ENCODE results near the gene CDYL2.

Gene CDYL2

GRCh38 chr16:80627108-80627507 is 177.3 kb downstream of the CDYL2 start:
- no peaks in the 10 kb centered on the region for H3K27me3 ChIP-seq (ENCODE audit: control insufficient read depth in 2 of 2, insufficient read depth in 2 of 2, low read length in 2 of 2)
- H3K4me3 ChIP-seq (ENCODE audit: low read length in 2 of 2) = no peak overlapping the region
- H3K4me1 ChIP-seq (ENCODE audit: control insufficient read depth in 2 of 2, insufficient read depth in 2 of 2, low read length in 2 of 2) = no peaks in the 10 kb centered on the region
- H3K36me3 ChIP-seq (ENCODE audit: control insufficient read depth in 2 of 2, insufficient read depth in 2 of 2, low read length in 2 of 2) = no peaks in the 10 kb centered on the region
- H3K9me3 ChIP-seq (ENCODE audit: control insufficient read depth in 2 of 2, low read length in 2 of 2) = no peaks in the 10 kb centered on the region
- no peak overlapping the region for H3K27ac ChIP-seq (ENCODE audit: low read depth in 2 of 2, low read length in 2 of 2)
- H3K9ac ChIP-seq (ENCODE audit: low read depth in 1 of 2, low read length in 2 of 2) = no peak overlapping the region

DNA sequence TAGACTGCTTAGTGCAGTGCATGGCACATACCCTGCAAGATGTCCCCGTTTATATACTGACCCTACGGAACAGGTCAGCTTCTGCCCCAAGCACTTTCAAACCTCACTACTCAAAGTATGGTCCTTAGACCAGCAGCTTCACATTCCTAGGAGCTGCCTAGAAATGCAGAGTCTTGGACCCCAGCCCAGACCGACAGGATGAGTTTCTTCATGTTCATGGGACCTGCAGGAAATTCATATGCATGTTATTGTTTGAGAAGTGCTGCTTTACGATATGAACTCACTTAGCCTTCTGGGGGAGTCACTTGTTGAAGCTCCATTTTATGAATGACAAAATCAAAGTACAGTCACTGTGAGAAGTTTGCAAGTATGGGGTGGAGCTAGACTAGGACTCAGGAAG is 181.0 kb downstream of the CDYL2 start:
- Histone ChIP-seq H3K9me3 (ENCODE audit: control insufficient read depth in 2 of 2, low read length in 2 of 2) (no peaks in the 10 kb centered on the region), H3K36me3 (ENCODE audit: control insufficient read depth in 2 of 2, insufficient read depth in 2 of 2, low read length in 2 of 2) (no peaks in the 10 kb centered on the region), H3K4me3 (ENCODE audit: low read length in 2 of 2) (no peak overlapping the region), H3K27me3 (ENCODE audit: control insufficient read depth in 2 of 2, insufficient read depth in 2 of 2, low read length in 2 of 2) (no peaks in the 10 kb centered on the region), H3K9ac (ENCODE audit: low read depth in 1 of 2, low read length in 2 of 2) (no peak overlapping the region), H3K27ac (ENCODE audit: low read depth in 2 of 2, low read length in 2 of 2) (no peak overlapping the region), H3K4me1 (ENCODE audit: control insufficient read depth in 2 of 2, insufficient read depth in 2 of 2, low read length in 2 of 2) (no peaks in the 10 kb centered on the region)

DNA sequence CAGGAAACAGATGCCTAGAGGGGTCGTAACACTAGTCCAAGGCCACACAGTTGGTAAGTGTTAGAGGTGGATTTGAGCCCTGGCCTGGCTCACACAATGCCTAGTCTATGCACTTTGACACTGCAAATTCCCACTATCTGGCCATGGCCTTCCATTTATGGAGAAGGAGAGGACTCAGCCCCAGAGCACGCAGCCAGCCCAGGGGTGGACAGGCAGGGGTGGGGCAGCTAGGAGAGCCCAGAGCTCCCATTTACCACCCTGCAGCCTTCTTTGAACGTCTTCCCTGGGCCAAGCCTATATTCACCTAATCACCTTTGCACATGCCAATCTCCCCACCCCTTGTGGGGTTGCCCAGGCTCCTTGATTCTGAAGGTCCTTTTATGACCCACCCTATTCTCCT is 182.4 kb downstream of the CDYL2 start:
- no peak overlapping the region for H3K9ac ChIP-seq (ENCODE audit: low read depth in 1 of 2, low read length in 2 of 2)
- H3K27ac ChIP-seq (ENCODE audit: low read depth in 2 of 2, low read length in 2 of 2) = no peak overlapping the region
- no peaks in the 10 kb centered on the region for H3K27me3 ChIP-seq (ENCODE audit: control insufficient read depth in 2 of 2, insufficient read depth in 2 of 2, low read length in 2 of 2)
- H3K4me3 ChIP-seq (ENCODE audit: low read length in 2 of 2) = no peak overlapping the region
- no peaks in the 10 kb centered on the region for H3K4me1 ChIP-seq (ENCODE audit: control insufficient read depth in 2 of 2, insufficient read depth in 2 of 2, low read length in 2 of 2)
- H3K9me3 ChIP-seq (ENCODE audit: control insufficient read depth in 2 of 2, low read length in 2 of 2) = no peaks in the 10 kb centered on the region
- H3K36me3 ChIP-seq (ENCODE audit: control insufficient read depth in 2 of 2, insufficient read depth in 2 of 2, low read length in 2 of 2) = no peaks in the 10 kb centered on the region

DNA sequence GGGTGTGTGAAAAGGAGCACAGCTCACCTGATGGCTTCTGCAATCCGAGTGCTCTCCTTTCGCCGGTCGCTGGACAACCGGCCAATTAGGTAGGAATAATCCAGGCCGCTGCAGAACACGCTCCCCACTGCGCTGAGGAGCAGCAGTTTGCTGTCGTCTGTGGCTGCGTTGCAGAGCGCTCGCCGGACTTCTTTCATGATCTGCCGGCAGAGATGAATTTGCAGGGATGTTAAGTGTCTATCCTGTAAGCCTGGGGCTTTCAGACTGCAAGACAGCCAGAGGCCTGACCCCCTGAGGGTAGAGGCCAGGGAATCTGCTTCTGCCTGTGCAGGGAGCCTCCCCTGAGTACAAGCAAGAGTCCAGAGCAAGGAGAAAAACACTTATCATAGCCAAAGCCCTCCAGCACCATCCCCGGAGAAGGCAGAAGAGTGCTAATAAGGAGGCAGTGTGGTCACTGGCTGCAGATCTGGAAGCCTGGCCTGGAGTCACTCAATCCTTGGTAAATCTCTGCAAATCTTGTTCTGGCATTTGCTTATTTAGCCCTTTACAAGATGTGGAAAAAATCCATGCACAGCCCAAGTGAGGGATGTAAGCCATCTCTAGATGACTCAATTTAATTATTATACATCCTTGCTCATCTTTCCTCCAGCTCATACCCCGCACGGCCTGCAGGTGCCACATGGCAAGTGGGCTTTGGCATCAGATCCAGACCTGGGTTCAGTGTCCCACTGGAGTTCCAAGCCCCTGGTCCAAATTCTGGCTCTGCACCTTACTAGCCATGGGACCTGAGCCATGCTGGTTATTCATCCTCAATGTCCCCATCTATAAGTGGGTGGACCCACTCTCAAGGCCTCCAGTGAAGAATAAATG is 183.4 kb downstream of the CDYL2 start:
- H3K9ac ChIP-seq (ENCODE audit: low read depth in 1 of 2, low read length in 2 of 2) = no peak overlapping the region
- no peaks in the 10 kb centered on the region for H3K36me3 ChIP-seq (ENCODE audit: control insufficient read depth in 2 of 2, insufficient read depth in 2 of 2, low read length in 2 of 2)
- H3K4me1 ChIP-seq (ENCODE audit: control insufficient read depth in 2 of 2, insufficient read depth in 2 of 2, low read length in 2 of 2) = no peaks in the 10 kb centered on the region
- H3K27me3 ChIP-seq (ENCODE audit: control insufficient read depth in 2 of 2, insufficient read depth in 2 of 2, low read length in 2 of 2) = no peaks in the 10 kb centered on the region
- H3K9me3 ChIP-seq (ENCODE audit: control insufficient read depth in 2 of 2, low read length in 2 of 2) = no peaks in the 10 kb centered on the region
- no peak overlapping the region for H3K4me3 ChIP-seq (ENCODE audit: low read length in 2 of 2)
- H3K27ac ChIP-seq (ENCODE audit: low read depth in 2 of 2, low read length in 2 of 2) = no peak overlapping the region

GRCh38 chr16:80619824-80620223 is 184.6 kb downstream of the CDYL2 start:
- Histone ChIP-seq H3K9me3 (ENCODE audit: control insufficient read depth in 2 of 2, low read length in 2 of 2) (no peaks in the 10 kb centered on the region), H3K27me3 (ENCODE audit: control insufficient read depth in 2 of 2, insufficient read depth in 2 of 2, low read length in 2 of 2) (no peaks in the 10 kb centered on the region), H3K36me3 (ENCODE audit: control insufficient read depth in 2 of 2, insufficient read depth in 2 of 2, low read length in 2 of 2) (no peaks in the 10 kb centered on the region), H3K27ac (ENCODE audit: low read depth in 2 of 2, low read length in 2 of 2) (no peak overlapping the region), H3K4me3 (ENCODE audit: low read length in 2 of 2) (no peak overlapping the region), H3K4me1 (ENCODE audit: control insufficient read depth in 2 of 2, insufficient read depth in 2 of 2, low read length in 2 of 2) (no peaks in the 10 kb centered on the region), H3K9ac (ENCODE audit: low read depth in 1 of 2, low read length in 2 of 2) (no peak overlapping the region)

DNA sequence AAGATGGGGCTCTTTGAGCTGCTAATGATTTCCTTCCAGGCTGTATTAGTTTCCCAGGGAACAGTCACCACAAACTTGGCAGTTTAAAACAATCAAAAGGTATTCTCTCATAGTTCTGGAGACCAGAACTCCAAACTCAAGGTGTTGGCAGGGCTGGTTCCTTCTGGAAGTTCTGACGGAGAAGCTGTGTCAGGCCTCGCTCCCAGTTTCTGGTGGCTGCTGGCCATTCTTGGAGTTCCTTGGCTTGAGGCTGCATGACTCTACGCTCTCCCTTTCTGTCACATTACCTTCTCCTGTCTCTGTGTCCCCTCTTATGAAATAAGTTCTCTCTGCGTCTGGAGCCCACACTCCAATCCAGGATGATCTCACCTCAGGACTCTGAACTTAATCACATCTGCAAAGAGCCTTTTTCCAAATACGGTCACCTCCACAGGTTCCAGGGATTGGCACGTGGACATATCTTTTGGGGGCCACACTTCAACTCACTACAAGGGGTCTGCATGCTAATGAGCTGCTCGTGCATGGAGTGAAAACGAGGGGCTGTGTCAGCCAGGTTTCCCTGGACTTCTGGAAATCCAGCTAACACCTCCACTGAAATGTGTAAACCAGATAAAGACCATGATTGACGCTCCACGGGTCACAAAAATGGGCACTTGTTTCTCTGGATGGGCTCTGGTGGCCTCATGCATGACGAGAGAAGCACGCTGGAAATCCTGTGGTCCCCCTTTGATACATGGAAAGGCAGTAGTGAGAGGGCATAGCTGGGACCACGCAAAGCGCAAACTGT is 185.3 kb downstream of the CDYL2 start:
- Histone ChIP-seq H3K36me3 (ENCODE audit: control insufficient read depth in 2 of 2, insufficient read depth in 2 of 2, low read length in 2 of 2) (no peaks in the 10 kb centered on the region), H3K4me3 (ENCODE audit: low read length in 2 of 2) (no peak overlapping the region), H3K9ac (ENCODE audit: low read depth in 1 of 2, low read length in 2 of 2) (no peak overlapping the region), H3K27me3 (ENCODE audit: control insufficient read depth in 2 of 2, insufficient read depth in 2 of 2, low read length in 2 of 2) (no peaks in the 10 kb centered on the region), H3K27ac (ENCODE audit: low read depth in 2 of 2, low read length in 2 of 2) (no peak overlapping the region), H3K4me1 (ENCODE audit: control insufficient read depth in 2 of 2, insufficient read depth in 2 of 2, low read length in 2 of 2) (no peaks in the 10 kb centered on the region), H3K9me3 (ENCODE audit: control insufficient read depth in 2 of 2, low read length in 2 of 2) (no peaks in the 10 kb centered on the region)

DNA sequence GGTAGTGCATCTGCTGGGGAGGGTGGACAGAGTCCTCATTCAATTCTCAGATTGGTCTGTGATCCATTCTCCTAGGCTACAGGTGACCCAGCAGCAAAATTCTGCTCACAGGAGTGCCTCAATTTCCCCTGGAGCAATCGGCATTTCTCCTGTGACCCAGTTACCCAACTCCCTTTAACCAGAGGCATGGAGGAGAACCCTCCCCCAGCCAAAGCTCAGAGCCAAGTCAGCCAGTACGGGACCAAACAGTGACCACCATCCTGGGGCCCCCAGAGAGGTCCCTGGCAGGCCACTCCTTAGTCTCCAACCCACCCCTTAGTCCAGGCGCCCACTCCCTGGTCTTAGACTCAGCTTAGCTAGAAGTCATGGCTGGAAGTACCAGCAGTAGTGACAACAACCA is 188.0 kb downstream of the CDYL2 start:
- Histone ChIP-seq H3K9me3 (ENCODE audit: control insufficient read depth in 2 of 2, low read length in 2 of 2) (no peaks in the 10 kb centered on the region), H3K4me1 (ENCODE audit: control insufficient read depth in 2 of 2, insufficient read depth in 2 of 2, low read length in 2 of 2) (no peaks in the 10 kb centered on the region), H3K36me3 (ENCODE audit: control insufficient read depth in 2 of 2, insufficient read depth in 2 of 2, low read length in 2 of 2) (no peaks in the 10 kb centered on the region), H3K9ac (ENCODE audit: low read depth in 1 of 2, low read length in 2 of 2) (no peak overlapping the region), H3K27me3 (ENCODE audit: control insufficient read depth in 2 of 2, insufficient read depth in 2 of 2, low read length in 2 of 2) (no peaks in the 10 kb centered on the region), H3K27ac (ENCODE audit: low read depth in 2 of 2, low read length in 2 of 2) (no peak overlapping the region), H3K4me3 (ENCODE audit: low read length in 2 of 2) (no peak overlapping the region)

DNA sequence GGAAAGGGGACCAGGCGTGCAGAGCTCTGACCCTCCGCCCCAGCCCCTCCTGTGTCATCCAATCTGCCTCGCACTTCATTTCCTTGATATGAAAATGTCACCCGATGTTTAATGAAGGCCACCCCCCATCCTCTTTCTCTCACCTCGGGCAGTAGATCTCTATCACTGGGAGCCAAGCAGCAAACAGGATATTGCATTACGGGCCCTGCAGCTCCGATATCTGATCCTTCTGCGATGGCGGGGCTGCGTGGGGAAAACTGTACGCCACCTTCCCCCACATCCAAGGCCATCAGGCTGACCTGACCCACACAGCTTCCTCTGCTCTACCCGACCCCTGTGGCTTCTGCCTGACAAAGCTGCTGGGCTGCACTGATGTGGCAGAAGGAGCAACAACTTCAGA is 188.7 kb downstream of the CDYL2 start:
- Histone ChIP-seq H3K9ac (ENCODE audit: low read depth in 1 of 2, low read length in 2 of 2) (no peak overlapping the region), H3K27ac (ENCODE audit: low read depth in 2 of 2, low read length in 2 of 2) (no peak overlapping the region), H3K9me3 (ENCODE audit: control insufficient read depth in 2 of 2, low read length in 2 of 2) (no peaks in the 10 kb centered on the region), H3K36me3 (ENCODE audit: control insufficient read depth in 2 of 2, insufficient read depth in 2 of 2, low read length in 2 of 2) (no peaks in the 10 kb centered on the region), H3K4me1 (ENCODE audit: control insufficient read depth in 2 of 2, insufficient read depth in 2 of 2, low read length in 2 of 2) (no peaks in the 10 kb centered on the region), H3K27me3 (ENCODE audit: control insufficient read depth in 2 of 2, insufficient read depth in 2 of 2, low read length in 2 of 2) (no peaks in the 10 kb centered on the region), H3K4me3 (ENCODE audit: low read length in 2 of 2) (no peak overlapping the region)

DNA sequence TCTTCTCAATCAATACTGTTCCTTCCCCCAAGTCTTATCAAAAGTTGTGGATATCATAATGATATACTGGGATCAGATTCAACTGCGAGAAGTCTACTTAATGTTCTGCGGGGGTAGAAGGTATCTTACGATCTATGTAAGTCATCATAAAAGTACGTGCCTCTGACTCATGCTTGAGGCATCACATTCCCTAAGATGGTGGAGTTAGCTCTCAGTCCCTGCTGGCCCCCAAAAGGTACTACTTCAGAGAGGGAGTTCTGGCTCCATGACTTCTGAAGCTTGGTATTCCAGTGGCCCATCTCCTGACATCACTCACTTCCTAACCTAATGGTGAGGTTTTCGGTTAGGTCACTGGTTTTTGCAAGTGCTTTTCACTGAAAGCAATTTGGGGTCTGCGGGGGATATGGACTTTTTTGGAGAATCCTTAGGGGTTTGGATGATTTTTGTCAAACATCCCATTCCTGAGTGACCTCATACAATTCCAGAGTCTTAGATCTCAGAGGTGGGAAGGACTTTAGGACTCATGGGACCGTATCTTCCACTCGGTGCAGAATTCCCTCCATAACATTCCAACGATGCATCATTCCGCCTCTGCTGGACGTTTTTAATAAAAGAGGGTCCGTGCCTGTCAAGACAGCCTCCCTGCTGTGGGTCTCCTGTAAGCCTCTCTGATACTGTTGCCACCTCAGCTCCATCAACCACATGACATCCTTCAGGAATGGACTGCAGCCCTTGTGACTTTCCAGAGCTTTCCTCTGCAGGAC is 189.3 kb downstream of the CDYL2 start:
- no peak overlapping the region for H3K9ac ChIP-seq (ENCODE audit: low read depth in 1 of 2, low read length in 2 of 2)
- H3K9me3 ChIP-seq (ENCODE audit: control insufficient read depth in 2 of 2, low read length in 2 of 2) = no peaks in the 10 kb centered on the region
- no peak overlapping the region for H3K27ac ChIP-seq (ENCODE audit: low read depth in 2 of 2, low read length in 2 of 2)
- no peaks in the 10 kb centered on the region for H3K27me3 ChIP-seq (ENCODE audit: control insufficient read depth in 2 of 2, insufficient read depth in 2 of 2, low read length in 2 of 2)
- H3K36me3 ChIP-seq (ENCODE audit: control insufficient read depth in 2 of 2, insufficient read depth in 2 of 2, low read length in 2 of 2) = no peaks in the 10 kb centered on the region
- H3K4me1 ChIP-seq (ENCODE audit: control insufficient read depth in 2 of 2, insufficient read depth in 2 of 2, low read length in 2 of 2) = no peaks in the 10 kb centered on the region
- no peak overlapping the region for H3K4me3 ChIP-seq (ENCODE audit: low read length in 2 of 2)

Measured in mucosa of rectum (tissue), 2 donors.